DMS114 treated with DMSO at 0.1 percent for 48 hours (cell line): Measurements from ENCODE around the gene MMD2.
"Not testable (repeated sequence)": the region's sequence is repeated elsewhere in the genome, so short reads cannot be mapped to it uniquely, and the experiment has no call there.

Experiments used
- DNase-seq: peaks from one replicate; lab custom pipeline; 2025; ENCODE audit not compliant: unreplicated experiment; lab: John Stamatoyannopoulos, UW

MMD2 gene

GRCh38 chr7:4958477-4959301 lies at the start of gene MMD2:
Gene MMD2 (minus strand): TSS chr7:4959187. CDS start chr7:4959017, 170 bp downstream.
- DNase-seq: no peak

GRCh38 chr7:5005066-5005465 lies 46.1 kb upstream of the MMD2 start:
- no peak for DNase-seq

- no peak for DNase-seq
These were observed 42.9 kb upstream of the MMD2 start for GRCh38 chr7:5001911-5002310.

GRCh38 chr7:5001003-5001402 lies 42.0 kb upstream of the MMD2 start:
- no peak for DNase-seq

GRCh38 chr7:4999369-4999950 lies 40.5 kb upstream of the MMD2 start:
- no peak for DNase-seq

GRCh38 chr7:4998910-4999309 lies 39.9 kb upstream of the MMD2 start:
- no peak for DNase-seq

- DNase-seq: no peak
These were observed 39.3 kb upstream of the MMD2 start for GRCh38 chr7:4998244-4998643.

GRCh38 chr7:4996696-4997222 lies 37.8 kb upstream of the MMD2 start:
- no peak for DNase-seq

- no peak for DNase-seq
These were observed 36.5 kb upstream of the MMD2 start for GRCh38 chr7:4995429-4995969.

GRCh38 chr7:4993471-4993870 lies 34.5 kb upstream of the MMD2 start:
- DNase-seq: no peak

GRCh38 chr7:4982741-4983140 lies 23.8 kb upstream of the MMD2 start:
- not testable (repeated sequence) for DNase-seq

- not testable (repeated sequence) for DNase-seq
These were observed 22.4 kb upstream of the MMD2 start for GRCh38 chr7:4981295-4981890.

- DNase-seq: not testable (repeated sequence)
These were observed 16.6 kb upstream of the MMD2 start for GRCh38 chr7:4975626-4976025.

- peak; percentile 76 for DNase-seq
These were observed 14.8 kb upstream of the MMD2 start for GRCh38 chr7:4973728-4974198.

GRCh38 chr7:4972446-4972845 lies 13.5 kb upstream of the MMD2 start:
- not testable (repeated sequence) for DNase-seq

GRCh38 chr7:4965295-4966022 lies 6.5 kb upstream of the MMD2 start:
- DNase-seq: no peak

- no peak for DNase-seq
These were observed 5.5 kb upstream of the MMD2 start for GRCh38 chr7:4964506-4964905.

- DNase-seq: no peak
These were observed 4.1 kb upstream of the MMD2 start for GRCh38 chr7:4962872-4963775.

GRCh38 chr7:4960363-4960762 lies 1.4 kb upstream of the MMD2 start:
- no peak for DNase-seq

GRCh38 chr7:4959893-4960292 lies 906 bp upstream of the MMD2 start:
- DNase-seq: no peak
